ENCODE data around the gene RGS7.

DNA sequence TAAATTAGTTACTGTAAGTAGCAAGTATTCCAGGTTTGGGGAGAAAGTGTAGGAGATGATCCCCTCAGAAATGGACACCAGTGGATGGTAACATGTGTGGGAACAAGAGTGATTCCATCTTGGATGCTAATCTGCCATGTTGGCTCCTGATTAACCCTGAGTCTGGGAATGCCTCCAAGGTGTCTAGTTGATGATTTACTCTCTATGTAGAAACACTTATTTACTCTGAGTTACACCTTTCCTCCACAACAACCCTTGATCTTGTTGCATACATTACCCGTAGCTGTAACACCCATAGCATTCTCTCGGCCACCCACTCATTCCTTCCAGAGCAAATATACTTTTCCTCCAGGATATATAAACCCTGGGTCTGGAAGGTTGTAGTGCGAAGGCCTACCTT lies 429.2 kb downstream of the RGS7 start:
- TF ChIP-seq, protein P1, sequence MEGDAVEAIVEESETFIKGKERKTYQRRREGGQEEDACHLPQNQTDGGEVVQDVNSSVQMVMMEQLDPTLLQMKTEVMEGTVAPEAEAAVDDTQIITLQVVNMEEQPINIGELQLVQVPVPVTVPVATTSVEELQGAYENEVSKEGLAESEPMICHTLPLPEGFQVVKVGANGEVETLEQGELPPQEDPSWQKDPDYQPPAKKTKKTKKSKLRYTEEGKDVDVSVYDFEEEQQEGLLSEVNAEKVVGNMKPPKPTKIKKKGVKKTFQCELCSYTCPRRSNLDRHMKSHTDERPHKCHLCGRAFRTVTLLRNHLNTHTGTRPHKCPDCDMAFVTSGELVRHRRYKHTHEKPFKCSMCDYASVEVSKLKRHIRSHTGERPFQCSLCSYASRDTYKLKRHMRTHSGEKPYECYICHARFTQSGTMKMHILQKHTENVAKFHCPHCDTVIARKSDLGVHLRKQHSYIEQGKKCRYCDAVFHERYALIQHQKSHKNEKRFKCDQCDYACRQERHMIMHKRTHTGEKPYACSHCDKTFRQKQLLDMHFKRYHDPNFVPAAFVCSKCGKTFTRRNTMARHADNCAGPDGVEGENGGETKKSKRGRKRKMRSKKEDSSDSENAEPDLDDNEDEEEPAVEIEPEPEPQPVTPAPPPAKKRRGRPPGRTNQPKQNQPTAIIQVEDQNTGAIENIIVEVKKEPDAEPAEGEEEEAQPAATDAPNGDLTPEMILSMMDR (IDR thresholded peaks at IDR 0.05) = no peak
- no peak for TF ChIP-seq POLR2A (IDR thresholded peaks at IDR 0.05)

Measured in Peyer's patch (tissue), 4 donors.